Right renal pelvis (tissue), 4 donors: ENCODE measurements around the gene C11orf58. TPM values are rescaled to one million over a fixed set of nuclear protein-coding genes. Genes with fewer than 3 reads are reported as not detected.
A peak's percentile ranks its signal among the peaks of the same experiment; 100 is the strongest.

Source experiments
- DNase-seq, 4 donors: peaks; one replicate each; pipeline ENCODE4 v3.0.0-alpha.2; 2013; ENCODE audit warnings: low read depth in 4 of 4, low spot score in 3 of 4, missing footprints in 1 of 4
- polyA plus RNA-seq, 4 donors: library from polyadenylated mRNA; unstranded; fragments of 120-200 nt; gene quantifications; one replicate each; pipeline ENCODE4 v1.2.1, GENCODE V29; 2013; ENCODE audit not compliant: insufficient read length in 4 of 4

C11orf58 gene
- polyA plus RNA-seq, 4 donors = 357 to 388 (median 374) TPM

GRCh38 chr11:16784097-16784496 is 45.6 kb downstream of the C11orf58 start:
- DNase-seq = no peak

- DNase-seq = no peak
Measured at GRCh38 chr11:16784666-16785065, 46.2 kb downstream of the C11orf58 start.

- peak in 3 of 4 donors; percentile 31 to 42 (median 35) for DNase-seq
Measured at GRCh38 chr11:16785520-16786128, 47.2 kb downstream of the C11orf58 start.

- DNase-seq = no peak
Measured at GRCh38 chr11:16786131-16786530, 47.7 kb downstream of the C11orf58 start.

- DNase-seq = no peak
Measured at GRCh38 chr11:16787035-16787742, 48.7 kb downstream of the C11orf58 start.

GRCh38 chr11:16788141-16789062 is 50.0 kb downstream of the C11orf58 start:
- DNase-seq = peak in 2 of 4 donors; percentile 18 to 37

GRCh38 chr11:16789063-16789420 is 50.6 kb downstream of the C11orf58 start:
- no peak for DNase-seq

GRCh38 chr11:16789560-16790485 is 51.4 kb downstream of the C11orf58 start:
- no peak for DNase-seq

GRCh38 chr11:16790486-16791190 is 52.2 kb downstream of the C11orf58 start:
- no peak for DNase-seq

- DNase-seq = no peak
Measured at GRCh38 chr11:16791191-16791961, 52.9 kb downstream of the C11orf58 start.

- no peak for DNase-seq
Measured at GRCh38 chr11:16792426-16792825, 54.0 kb downstream of the C11orf58 start.

GRCh38 chr11:16793009-16793408 is 54.6 kb downstream of the C11orf58 start:
- DNase-seq = no peak

GRCh38 chr11:16793511-16793910 is 55.1 kb downstream of the C11orf58 start:
- no peak for DNase-seq

- no peak for DNase-seq
Measured at GRCh38 chr11:16794047-16794818, 55.8 kb downstream of the C11orf58 start.

GRCh38 chr11:16795146-16795545 is 56.7 kb downstream of the C11orf58 start:
- no peak for DNase-seq

- DNase-seq = no peak
Measured at GRCh38 chr11:16796311-16796710, 57.9 kb downstream of the C11orf58 start.

- no peak for DNase-seq
Measured at GRCh38 chr11:16797776-16798175, 59.3 kb downstream of the C11orf58 start.

GRCh38 chr11:16799221-16799620 is 60.8 kb downstream of the C11orf58 start:
- no peak for DNase-seq
